ENCODE measurements around the gene NADSYN1.

The NADSYN1 gene

DNA sequence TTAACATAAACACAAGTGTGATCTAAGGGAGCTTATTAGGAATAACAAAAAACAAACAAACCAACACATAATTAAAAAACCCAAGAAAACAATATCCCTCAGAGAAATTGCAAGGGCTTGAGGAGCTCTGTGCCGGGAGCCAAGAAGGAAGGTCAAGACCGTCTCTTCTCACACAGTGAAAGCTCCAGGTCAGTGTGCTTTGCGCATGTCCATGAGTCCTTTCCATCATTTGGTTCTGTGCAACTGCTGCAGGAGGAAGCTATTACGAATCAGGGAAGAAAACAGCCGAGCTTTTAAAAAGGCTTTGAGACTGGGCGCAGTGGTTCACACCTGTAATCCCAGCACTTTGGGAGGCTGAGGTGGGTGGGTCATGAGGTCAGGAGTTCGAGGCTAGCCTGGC is 89.4 kb downstream of the NADSYN1 start:
- TF ChIP-seq CTCF (IDR thresholded peaks at IDR 0.05; ENCODE audit: insufficient read depth, low read length, missing control alignments), result no peak
- no peak for DNase-seq (ENCODE audit: low read depth, low spot score)
- no peak overlapping the region for H3K4me3 ChIP-seq (ENCODE audit: low read depth, low read length)
- CTCF ChIA-PET, result interaction anchor here (1.1 kb wide), 1 partner anchor 21 kb away, joined by 3 read pairs; no protein-coding TSS in a partner anchor
- POLR2A ChIA-PET, result no interaction called here

DNA sequence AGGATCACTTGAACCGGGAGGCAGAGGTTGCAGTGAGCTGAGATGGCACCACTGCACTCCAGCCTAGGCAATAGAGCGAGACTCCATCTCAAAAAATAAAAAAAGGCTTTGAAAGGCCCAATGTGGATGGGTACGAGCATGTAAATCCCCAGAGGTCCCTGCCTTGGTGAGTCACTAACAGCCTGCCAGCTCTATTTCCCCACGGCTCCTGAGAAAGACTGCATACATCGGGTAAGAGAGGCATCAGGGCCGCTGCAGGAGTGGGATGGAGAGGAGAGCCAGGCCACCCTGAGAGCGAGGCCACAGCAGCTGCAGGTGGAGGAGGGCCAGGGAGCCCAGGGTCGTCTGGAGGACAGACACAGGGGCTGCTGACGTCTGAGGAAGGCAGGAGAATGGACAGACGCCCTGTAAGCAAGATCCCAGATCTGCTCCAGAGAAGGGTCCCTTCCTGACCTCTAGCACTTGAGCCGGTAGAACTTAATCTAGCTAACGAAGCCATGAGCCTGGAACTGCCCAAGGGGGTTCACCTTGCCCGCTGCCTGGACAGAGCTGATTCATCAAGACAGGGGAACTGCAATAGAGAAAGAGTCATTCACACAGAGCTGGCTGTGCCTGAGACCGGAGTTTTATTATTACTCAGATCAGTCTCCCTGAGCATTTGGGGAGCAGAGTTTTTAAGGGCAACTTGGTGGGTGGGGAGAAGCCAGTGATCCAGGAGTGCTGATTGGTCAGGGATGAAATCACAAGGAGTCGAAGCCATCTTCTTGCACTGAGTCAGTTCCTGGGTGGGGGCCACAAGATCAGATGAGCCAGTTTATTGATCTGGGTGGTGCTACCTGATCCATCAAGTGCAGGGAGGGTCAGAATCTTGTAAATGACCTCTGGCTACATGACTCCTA is 90.1 kb downstream of the NADSYN1 start:
- no peak overlapping the region for H3K4me3 ChIP-seq (ENCODE audit: low read depth, low read length)
- no peak for DNase-seq (ENCODE audit: low read depth, low spot score)
- TF ChIP-seq CTCF (IDR thresholded peaks at IDR 0.05; ENCODE audit: insufficient read depth, low read length, missing control alignments), result no peak
- POLR2A ChIA-PET, result interaction anchor here (0.6 kb wide), 1 partner anchor 53 kb away, joined by 3 read pairs; no protein-coding TSS in a partner anchor
- CTCF ChIA-PET, result interaction anchor here (1.1 kb wide), 1 partner anchor 20 kb away, joined by 3 read pairs; no protein-coding TSS in a partner anchor

- ChIA-PET POLR2A (no interaction called here), CTCF (no interaction called here)
- no peak overlapping the region for H3K4me3 ChIP-seq (ENCODE audit: low read depth, low read length)
- no peak for TF ChIP-seq CTCF (IDR thresholded peaks at IDR 0.05; ENCODE audit: insufficient read depth, low read length, missing control alignments)
- no peak for DNase-seq (ENCODE audit: low read depth, low spot score)
Measured at GRCh38 chr11:71543866-71544265, 90.9 kb downstream of the NADSYN1 start.

- CTCF ChIA-PET, result no interaction called here
- H3K4me3 ChIP-seq (ENCODE audit: low read depth, low read length), result no peak overlapping the region
- POLR2A ChIA-PET, result no interaction called here
- TF ChIP-seq CTCF (IDR thresholded peaks at IDR 0.05; ENCODE audit: insufficient read depth, low read length, missing control alignments), result no peak
- DNase-seq (ENCODE audit: low read depth, low spot score), result no peak
Measured at GRCh38 chr11:71544525-71545214, 91.7 kb downstream of the NADSYN1 start.

DNA sequence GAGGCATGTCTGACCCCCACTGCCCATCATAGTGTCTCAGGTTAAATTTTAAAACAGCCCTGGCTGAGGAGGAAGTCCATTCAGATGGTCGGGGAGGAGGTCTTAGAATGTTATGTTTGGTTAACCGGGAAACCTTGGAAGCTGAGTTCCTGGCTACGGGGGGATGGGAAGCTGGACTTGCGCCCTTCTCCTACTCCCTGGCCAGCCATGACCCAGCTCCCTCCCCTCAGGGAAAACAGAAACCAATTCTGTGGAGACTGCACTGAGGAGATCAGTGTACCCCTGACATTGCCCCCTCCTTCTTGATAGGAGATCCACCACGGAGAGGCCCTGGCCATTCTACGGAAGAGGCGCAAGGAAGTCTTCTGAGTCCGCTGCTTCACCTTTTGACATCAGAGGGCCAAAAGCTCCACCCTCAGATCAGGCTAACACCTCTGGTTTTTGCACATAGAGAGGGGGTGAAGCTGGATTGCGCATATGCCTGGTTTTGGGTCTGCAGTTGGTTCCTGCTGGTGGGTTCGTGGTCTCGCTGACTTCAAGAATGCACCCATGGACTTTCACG is 92.5 kb downstream of the NADSYN1 start:
- CTCF ChIA-PET, result no interaction called here
- no peak for DNase-seq (ENCODE audit: low read depth, low spot score)
- no peak overlapping the region for H3K4me3 ChIP-seq (ENCODE audit: low read depth, low read length)
- POLR2A ChIA-PET, result no interaction called here
- no peak for TF ChIP-seq CTCF (IDR thresholded peaks at IDR 0.05; ENCODE audit: insufficient read depth, low read length, missing control alignments)

DNA sequence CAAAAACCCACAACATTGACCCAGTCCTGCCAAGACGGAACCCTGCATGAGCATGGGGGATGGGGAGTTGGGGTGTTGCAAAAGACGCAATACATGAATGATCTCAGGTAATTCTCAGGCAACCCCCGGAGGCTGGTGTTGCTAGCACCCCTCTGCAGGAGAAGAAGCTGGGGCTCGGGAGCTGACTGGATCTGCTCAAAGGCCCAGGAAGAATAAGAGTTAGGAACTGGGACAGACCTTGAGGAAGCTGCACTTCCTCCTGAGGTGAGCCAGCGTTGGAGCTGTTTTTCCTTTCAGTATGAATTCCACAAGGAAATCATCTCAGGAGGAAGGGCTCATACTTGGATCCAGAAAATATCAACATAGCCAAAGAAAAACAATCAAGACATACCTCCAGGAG is 95.1 kb downstream of the NADSYN1 start, which contains the start of gene KRTAP5-9:
TSS of gene KRTAP5-9 (plus strand) at position 301 of the 400 bp plus-strand sequence. CDS start 238 bp downstream, outside the sequence.
- no peak within 1 kb of the TSS for H3K4me3 ChIP-seq (ENCODE audit: low read depth, low read length)
- ChIA-PET POLR2A (no interaction called here), CTCF (interaction anchor here (1.0 kb wide), 1 partner anchor 32 kb away, joined by 3 read pairs; no protein-coding TSS in a partner anchor)
- no peak for TF ChIP-seq CTCF (IDR thresholded peaks at IDR 0.05; ENCODE audit: insufficient read depth, low read length, missing control alignments)
- no peak for DNase-seq (ENCODE audit: low read depth, low spot score)
